BJ (cell line): ENCODE results near the gene PLEKHA8. TPM values are rescaled to one million over a fixed set of nuclear protein-coding genes. Genes with fewer than 3 reads are reported as not detected.

Experiments used
- CTCF ChIA-PET: fragments of 350-600 bp; formaldehyde crosslinking; extraction: SDS; loops from one replicate; lab custom pipeline; 2021; ENCODE audit warnings: antibody characterized with exemption, inconsistent platforms; lab: Yijun Ruan, JAX
- POLR2A ChIA-PET: fragments of 300-600 bp; sonication (Branson Sonifier 250); formaldehyde crosslinking; extraction: SDS; loops from one replicate; lab custom pipeline; 2021; ENCODE audit warnings: antibody characterized with exemption; lab: Charles Lee
- DNase-seq: peaks from one replicate; pipeline ENCODE4 v3.0.0-alpha.2; 2011; ENCODE audit warnings: low read depth
- H3K27me3 ChIP-seq: 2 replicates; pipeline ENCODE4 v1.6.0; 2011; ENCODE audit warnings: low read length; ENCODE audit not compliant: control insufficient read depth, insufficient read depth
- H3K36me3 ChIP-seq: 2 replicates; pipeline ENCODE4 v1.5.1; 2011; ENCODE audit warnings: low read length; ENCODE audit not compliant: control insufficient read depth, insufficient read depth
- H3K4me3 ChIP-seq: 2 replicates; pipeline ENCODE4 v1.5.1; 2011; ENCODE audit warnings: low read depth, mild to moderate bottlenecking, control low read depth, low read length
- polyA plus RNA-seq: library from polyadenylated mRNA; depleted of rRNA; stranded (reverse); fragments of >200 nt; gene quantifications from 2 replicates; pipeline ENCODE4 v1.2.3, GENCODE V29; 2011
- TF ChIP-seq, protein P1 (sequence below): IDR thresholded peaks from 2 replicates; pipeline ENCODE4 v1.5.1; 2011; ENCODE audit warnings: low read depth, mild to moderate bottlenecking, control low read depth, inconsistent platforms, low read length, moderate library complexity; ENCODE audit not compliant: insufficient read depth

PLEKHA8 gene
- polyA plus RNA-seq, 1 experiment = 4.2 TPM

DNA sequence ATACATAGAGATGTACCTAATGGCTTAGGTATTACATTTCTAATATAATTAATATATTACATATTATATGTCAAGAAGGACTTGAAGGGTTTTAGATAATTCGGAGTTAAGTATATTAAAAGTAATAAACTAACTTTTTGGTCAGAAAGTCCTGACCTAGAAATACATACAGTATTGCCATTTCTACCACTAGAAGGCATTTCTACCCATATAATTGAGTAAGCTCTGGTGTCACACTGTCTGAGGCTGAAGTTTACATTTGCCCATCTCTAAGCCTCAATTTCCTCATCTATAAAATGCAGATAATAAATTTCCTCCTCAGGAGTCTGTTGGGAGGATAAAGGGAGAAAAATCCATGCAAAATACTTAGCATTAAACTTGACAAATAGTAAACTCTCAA lies 8.8 kb upstream of the PLEKHA8 start:
- Histone ChIP-seq H3K36me3 (no peaks in the 10 kb centered on the region), H3K27me3 (no peaks in the 10 kb centered on the region), H3K4me3 (no peak overlapping the region)
- ChIA-PET POLR2A (no interaction called here), CTCF (interaction anchor here (0.7 to 1.6 kb wide), 3 partner anchors 27 to 56 kb away, joined by 3 to 4 read pairs (median 3); no protein-coding TSS in a partner anchor)
- DNase-seq = no peak
- TF ChIP-seq, protein P1, sequence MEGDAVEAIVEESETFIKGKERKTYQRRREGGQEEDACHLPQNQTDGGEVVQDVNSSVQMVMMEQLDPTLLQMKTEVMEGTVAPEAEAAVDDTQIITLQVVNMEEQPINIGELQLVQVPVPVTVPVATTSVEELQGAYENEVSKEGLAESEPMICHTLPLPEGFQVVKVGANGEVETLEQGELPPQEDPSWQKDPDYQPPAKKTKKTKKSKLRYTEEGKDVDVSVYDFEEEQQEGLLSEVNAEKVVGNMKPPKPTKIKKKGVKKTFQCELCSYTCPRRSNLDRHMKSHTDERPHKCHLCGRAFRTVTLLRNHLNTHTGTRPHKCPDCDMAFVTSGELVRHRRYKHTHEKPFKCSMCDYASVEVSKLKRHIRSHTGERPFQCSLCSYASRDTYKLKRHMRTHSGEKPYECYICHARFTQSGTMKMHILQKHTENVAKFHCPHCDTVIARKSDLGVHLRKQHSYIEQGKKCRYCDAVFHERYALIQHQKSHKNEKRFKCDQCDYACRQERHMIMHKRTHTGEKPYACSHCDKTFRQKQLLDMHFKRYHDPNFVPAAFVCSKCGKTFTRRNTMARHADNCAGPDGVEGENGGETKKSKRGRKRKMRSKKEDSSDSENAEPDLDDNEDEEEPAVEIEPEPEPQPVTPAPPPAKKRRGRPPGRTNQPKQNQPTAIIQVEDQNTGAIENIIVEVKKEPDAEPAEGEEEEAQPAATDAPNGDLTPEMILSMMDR = peak; percentile 26; the same call in 1 of the 2 replicates

- ChIA-PET POLR2A (no interaction called here), CTCF (interaction anchor here (0.7 to 1.6 kb wide), 3 partner anchors 28 to 55 kb away, joined by 3 to 4 read pairs (median 3); no protein-coding TSS in a partner anchor)
- H3K27me3 ChIP-seq = no peaks in the 10 kb centered on the region
- no peak for DNase-seq
- H3K4me3 ChIP-seq = no peak overlapping the region
- no peaks in the 10 kb centered on the region for H3K36me3 ChIP-seq
- TF ChIP-seq, protein P1 = no peak
Measured at GRCh38 chr7:30019960-30020359, 8.3 kb upstream of the PLEKHA8 start.

- ChIA-PET POLR2A (no interaction called here), CTCF (interaction anchor here (1.5 to 1.6 kb wide), 2 partner anchors 28 to 55 kb away, joined by 3 to 4 read pairs; no protein-coding TSS in a partner anchor)
- Histone ChIP-seq H3K36me3 (no peaks in the 10 kb centered on the region), H3K4me3 (no peak overlapping the region), H3K27me3 (no peaks in the 10 kb centered on the region)
- DNase-seq = no peak
- TF ChIP-seq, protein P1 = no peak
Measured at GRCh38 chr7:30020535-30020934, 7.7 kb upstream of the PLEKHA8 start.

GRCh38 chr7:30022991-30023390 lies 5.2 kb upstream of the PLEKHA8 start:
- CTCF ChIA-PET = no interaction called here

DNA sequence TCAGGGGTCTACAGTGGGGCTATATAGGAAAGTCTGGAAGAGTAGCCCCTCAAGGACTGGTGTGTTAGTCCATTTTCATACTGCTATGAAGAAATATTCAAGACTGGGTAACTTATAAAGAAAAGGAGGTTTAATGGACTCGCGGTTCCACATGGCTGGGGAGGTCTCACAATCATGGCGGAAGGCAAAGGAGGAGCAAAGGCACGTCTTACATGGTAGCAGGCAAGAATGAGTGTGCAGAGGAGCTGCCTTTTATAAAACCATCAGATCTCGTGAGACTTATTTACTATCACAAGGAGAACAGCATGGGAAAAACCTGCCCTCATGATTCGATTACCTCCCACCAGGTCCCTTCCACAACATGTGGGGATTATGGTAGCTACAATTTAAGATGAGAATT lies 4.7 kb upstream of the PLEKHA8 start:
- TF ChIP-seq, protein P1 = no peak
- ChIA-PET CTCF (interaction anchor here (1.1 kb wide), 1 partner anchor 38 kb away, joined by 4 read pairs; no protein-coding TSS in a partner anchor), POLR2A (no interaction called here)
- DNase-seq = no peak
- no peaks in the 10 kb centered on the region for H3K36me3 ChIP-seq
- H3K27me3 ChIP-seq = no peaks in the 10 kb centered on the region
- no peak overlapping the region for H3K4me3 ChIP-seq

More at GRCh38 chr7:30022991-30023390, 5.2 kb upstream of the PLEKHA8 start:
- TF ChIP-seq, protein P1 = no peak
- no peak overlapping the region for H3K4me3 ChIP-seq
- no peaks in the 10 kb centered on the region for H3K36me3 ChIP-seq
- no peaks in the 10 kb centered on the region for H3K27me3 ChIP-seq
- POLR2A ChIA-PET = no interaction called here
- no peak for DNase-seq
